Skin epidermis (tissue), 12 donors: Measurements from ENCODE around the gene GOLGA8H.
"Not testable (repeated sequence)": the region's sequence is repeated elsewhere in the genome, so short reads cannot be mapped to it uniquely, and the experiment has no call there.

ENCODE experiments used
- H3K27ac ChIP-seq, 21 experiments: fragments of 200-600 bp; sonication (generic) in 11 of 21; one replicate each; pipeline ENCODE4 v1.5.0; 2020; ENCODE audit warnings: mild to moderate bottlenecking in 3 of 21, inconsistent platforms in 2 of 21, moderate library complexity in 2 of 21
- H3K4me3 ChIP-seq, 7 experiments: fragments of 200-600 bp; sonication (generic) in 2 of 7; one replicate each; pipeline ENCODE4 v1.5.0; 2020; ENCODE audit warnings: inconsistent platforms in 2 of 7, mild to moderate bottlenecking in 2 of 7, moderate library complexity in 1 of 7

Gene GOLGA8H, protein sequence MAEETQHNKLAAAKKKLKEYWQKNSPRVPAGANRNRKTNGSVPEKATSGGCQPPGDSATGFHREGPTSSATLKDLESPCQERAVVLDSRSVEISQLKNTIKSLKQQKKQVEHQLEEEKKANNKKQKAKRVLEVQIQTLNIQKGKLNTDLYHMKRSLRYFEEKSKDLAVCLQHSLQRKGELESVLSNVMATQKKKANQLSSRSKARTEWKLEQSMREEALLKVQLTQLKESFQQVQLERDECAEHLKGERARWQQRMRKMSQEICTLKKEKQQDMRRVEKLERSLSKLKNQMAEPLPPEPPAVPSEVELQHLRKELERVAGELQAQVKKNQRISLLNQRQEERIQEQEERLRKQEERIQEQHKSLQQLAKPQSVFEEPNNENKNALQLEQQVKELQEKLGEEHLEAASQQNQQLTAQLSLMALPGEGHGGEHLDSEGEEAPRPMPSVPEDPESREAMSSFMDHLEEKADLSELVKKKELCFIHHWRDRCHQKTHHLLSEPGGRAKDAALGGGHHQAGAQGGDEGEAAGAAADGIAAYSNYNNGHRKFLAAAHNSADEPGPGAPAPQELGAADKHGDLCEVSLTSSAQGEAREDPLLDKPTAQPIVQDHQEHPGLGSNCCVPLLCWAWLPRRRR

DNA sequence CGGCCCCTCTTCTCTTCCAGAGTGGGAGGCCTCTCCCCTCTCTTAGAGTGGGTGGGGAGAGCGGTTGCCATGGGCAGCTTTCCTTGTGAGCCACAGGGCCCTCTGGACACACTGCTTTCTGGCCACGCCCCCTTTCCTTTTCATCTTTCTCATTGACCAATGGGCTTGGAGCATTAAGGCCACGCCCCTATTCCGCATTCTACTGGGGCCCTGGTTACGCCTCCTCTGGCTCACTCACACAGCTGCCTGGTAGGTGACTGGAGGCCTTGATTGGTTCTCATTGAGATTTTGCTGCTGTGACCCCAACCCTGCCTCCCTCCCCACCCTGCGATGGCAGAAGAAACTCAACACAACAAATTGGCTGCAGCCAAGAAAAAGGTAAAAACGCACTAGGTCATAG, at the start of gene GOLGA8H:
Gene GOLGA8H (plus strand): TSS at position 233 of the 400 bp plus-strand sequence. CDS start 98 bp downstream, at position 331.
- H3K27ac ChIP-seq, H3K4me3 ChIP-seq: not testable (repeated sequence)

DNA sequence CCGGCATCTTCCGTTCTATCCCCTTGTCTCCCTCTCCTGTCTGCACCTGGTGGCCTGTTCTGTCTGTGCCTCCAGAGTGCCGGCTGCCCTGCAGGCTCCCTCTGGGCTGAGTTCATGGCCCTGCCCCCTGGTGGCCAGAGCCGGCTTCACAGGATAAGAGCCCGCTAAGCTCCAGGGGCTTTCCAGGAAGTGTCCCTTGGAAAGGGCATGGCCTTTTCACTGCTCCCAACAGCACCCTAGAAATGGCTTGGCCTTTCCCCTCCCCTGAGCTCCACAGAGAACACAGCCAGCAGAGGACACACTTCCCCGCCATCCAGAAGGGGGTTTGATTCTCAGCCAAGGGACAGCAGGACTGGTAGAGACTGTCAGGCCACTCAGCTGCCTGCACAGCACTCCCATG, 36.9 kb upstream of the GOLGA8H start:
- not testable (repeated sequence) for H3K4me3 ChIP-seq, H3K27ac ChIP-seq

DNA sequence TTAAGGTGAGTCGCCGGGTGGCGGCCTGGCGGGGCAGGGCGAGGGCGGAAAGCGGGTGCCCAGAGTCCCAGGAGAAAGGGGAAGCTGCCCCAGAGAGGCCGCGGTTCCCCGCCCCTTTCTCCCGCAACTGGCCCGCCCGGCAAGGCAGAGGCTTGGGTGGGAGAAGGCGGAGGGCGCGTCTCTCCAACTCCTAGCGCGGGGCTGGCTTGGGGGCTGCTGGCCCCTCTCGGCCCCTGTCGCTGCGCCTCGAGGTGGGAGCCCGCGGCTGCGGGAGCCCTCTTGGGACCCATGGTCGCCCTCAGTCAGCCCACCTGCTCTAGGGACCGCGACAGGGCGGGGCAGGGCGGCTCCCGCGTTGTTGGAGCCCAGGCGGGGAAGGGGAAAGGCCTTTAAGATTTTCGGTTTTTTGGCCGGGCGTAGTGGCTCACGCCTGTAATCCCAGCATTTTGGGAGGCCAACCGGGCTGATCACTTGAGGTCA, 30.8 kb upstream of the GOLGA8H start:
- H3K27ac ChIP-seq, result not testable (repeated sequence)
- H3K4me3 ChIP-seq, result peak overlapping the region in 3 of 7 experiments; percentile 15 to 24 (median 19)

DNA sequence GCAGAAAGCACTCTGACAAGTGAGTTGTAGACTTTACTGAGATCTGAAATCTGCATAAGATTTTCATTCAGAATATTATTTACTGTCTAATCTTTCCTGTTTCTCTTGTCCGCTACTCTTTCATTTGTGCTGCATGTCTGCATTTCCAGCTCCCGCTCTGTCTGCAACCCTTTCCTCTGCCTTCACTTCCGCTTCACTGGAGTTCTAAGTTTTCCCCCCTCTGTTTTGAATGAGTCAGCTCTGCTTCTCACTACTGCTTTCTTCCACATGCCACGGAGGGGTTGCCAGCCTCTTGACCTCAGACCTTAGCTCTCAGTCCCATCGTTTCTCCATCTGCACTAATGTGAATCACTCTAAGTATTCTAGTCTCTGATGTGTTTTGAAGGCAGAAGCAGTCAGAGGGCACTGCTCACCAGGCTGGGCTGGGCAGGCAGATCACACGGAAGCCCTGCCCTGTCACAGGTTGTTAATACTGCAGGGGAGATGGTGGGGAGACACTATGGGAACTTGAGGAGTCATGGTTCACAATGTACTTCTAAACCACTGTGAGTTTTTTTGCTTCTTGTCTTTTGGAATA, 24.3 kb upstream of the GOLGA8H start:
- H3K27ac ChIP-seq, H3K4me3 ChIP-seq: not testable (repeated sequence)

DNA sequence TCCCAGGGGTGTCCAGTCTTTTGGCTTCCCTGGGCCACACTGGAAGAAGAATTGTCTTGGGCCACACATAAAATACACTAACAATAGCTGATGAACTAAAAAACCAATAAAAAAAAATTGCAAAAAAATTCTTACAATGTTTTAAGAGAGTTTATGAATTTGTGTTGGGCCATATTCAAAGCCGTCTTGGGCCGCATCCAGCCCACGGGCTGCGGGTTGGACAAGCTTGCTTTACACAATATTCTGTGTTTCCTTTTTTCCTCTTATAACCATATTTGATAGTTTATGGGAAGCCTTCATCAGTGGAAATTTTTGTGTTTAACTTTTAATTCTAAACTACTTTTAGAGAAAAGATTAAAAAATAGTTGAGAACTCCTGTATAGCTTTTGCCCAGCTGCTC, 23.1 kb upstream of the GOLGA8H start:
- H3K4me3 ChIP-seq, H3K27ac ChIP-seq: not testable (repeated sequence)

DNA sequence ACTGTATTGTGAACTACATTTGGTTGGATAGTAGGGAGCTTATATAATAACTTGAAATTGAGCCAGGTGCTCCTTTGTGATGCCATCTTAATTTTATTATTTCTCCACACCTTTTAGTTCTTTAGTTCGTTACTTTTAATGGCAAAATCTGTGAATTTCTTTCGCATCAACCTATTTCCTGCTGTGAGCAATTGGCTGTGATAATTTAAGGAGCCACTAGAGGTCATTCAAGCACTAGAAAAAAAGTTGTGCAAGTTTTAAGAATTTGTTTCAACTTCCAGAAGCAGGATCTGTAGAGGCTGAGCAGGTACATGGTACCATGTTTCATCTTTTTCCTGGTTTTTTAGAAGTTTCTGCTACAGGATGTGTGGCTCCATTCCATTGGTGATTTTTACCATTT, 4.9 kb upstream of the GOLGA8H start:
- H3K4me3 ChIP-seq, H3K27ac ChIP-seq: not testable (repeated sequence)

DNA sequence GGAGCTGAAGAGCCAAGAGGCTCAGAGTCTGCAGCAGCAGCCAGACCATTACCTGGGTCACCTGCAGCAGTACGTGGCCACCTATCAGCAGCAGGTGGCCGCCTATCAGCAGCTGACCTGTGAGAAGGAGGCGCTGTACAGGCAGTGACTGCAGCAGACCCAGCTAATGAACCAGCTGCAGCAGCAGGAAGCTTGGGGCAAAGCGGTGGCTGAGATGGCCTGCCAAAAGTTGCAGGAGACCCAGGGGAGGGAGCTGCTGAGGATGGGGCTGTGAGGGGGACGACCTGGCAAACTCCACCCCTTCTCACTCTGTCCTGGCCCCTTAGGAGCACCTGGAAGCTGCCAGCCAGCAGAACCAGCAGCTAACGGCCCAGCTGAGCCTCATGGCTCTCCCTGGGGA, 8.4 kb downstream of the GOLGA8H start:
- H3K27ac ChIP-seq, H3K4me3 ChIP-seq: not testable (repeated sequence)

DNA sequence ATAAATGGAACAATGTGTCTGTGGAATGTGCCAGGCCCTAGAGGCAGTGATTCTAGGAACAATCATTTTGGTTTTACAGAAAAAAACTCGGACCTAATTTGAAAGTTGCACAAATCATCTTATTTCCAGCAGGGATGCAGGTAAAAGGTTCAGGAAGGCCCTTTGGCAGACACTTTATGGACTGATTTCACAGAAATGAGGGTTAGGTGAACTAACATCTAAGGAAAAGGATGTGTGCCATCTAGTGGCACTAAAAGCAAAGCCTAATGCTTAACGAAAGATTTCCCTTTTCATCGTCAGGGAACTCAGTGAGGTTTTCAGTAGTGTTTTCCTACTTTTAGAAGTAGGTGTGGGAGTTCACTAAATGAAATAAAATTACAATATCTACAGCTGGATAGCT, 17.5 kb downstream of the GOLGA8H start:
- H3K4me3 ChIP-seq, H3K27ac ChIP-seq: not testable (repeated sequence)

DNA sequence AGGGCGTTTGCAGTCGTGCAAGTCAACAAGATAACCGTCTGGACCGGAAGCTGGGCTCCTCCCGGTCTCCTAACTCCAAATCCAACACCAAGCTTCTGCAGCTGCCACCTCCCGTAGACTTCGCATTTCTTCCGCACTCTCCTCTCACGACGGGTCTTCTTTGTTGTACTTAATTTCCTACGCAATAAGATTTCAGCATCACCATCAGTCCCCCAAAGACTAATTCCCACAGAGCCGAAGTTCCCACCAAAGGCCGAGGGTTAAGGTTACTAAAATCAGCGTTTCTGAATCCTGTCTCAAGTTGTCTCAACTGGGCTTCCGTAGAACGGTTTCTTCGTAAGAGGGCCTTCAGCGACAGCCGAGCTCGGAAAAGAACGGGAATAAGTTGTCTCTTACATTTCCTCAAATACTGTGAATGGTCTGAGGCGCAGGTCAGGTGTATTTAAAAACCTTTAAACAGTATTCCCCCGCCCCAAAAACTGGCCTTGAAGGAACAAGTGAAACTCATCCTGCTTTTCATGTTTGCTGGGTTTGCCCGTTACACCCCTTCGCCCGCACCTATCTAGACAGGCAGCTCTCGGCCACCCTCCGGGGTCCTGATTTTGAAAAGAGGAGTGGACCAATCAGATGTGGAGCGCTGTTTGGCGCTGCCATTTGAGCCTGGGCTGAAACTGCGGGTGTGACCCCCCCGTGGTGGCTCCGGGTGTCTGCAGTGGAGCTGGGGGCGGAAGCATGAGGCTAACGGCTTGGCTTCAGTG, 21.8 kb downstream of the GOLGA8H start, which contains the start of gene ARHGAP11B:
Gene ARHGAP11B (plus strand): TSS at position 693 of the 758 bp plus-strand sequence.
- H3K27ac ChIP-seq, result peak within 1 kb of the TSS; percentile 53 to 97 (median 88)
- peak within 1 kb of the TSS; percentile 60 to 69 (median 66) for H3K4me3 ChIP-seq

DNA sequence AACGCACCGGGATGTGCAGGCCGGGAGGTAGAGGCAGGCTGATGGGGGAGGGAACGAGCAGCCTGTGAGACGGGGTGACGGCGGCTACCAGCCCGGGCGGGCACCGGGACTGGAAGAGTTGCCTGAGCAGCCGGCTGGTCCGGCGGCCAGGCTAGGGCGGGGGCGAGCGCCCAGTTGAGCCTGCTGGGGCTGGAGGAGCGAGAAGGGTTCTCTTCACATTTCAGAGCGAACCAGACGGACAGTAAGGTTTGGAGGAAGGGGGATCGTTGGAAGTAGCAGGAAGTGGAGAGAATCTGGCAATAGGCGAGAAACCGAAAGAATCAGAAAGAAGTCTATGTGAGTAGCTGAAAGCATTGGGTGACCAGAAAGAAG, 22.4 kb downstream of the GOLGA8H start:
- Histone ChIP-seq H3K4me3 (peak overlapping the region; percentile 60 to 69 (median 66)), H3K27ac (peak overlapping the region in 17 of 21 experiments; percentile 57 to 97 (median 88))

DNA sequence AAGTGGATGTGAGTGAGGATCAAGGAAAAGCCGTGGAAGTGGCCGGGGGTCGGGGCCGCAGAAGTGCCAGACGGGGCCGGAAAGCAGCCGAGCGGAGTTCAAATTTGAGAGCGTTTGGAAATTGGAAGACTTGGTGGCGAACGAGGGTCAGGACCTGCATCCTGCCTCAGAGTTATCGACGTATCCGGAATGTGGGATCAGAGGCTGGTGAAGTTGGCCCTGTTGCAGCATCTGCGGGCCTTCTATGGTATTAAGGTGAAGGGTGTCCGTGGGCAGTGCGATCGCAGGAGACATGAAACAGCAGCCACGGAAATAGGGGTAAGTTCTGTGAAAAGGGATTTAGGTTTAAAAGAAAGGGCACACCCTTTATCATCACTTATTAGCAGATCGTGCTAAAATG, 22.8 kb downstream of the GOLGA8H start:
- H3K4me3 ChIP-seq, result peak overlapping the region; percentile 60 to 69 (median 66)
- H3K27ac ChIP-seq, result peak overlapping the region in 12 of 21 experiments; percentile 31 to 97 (median 88)

DNA sequence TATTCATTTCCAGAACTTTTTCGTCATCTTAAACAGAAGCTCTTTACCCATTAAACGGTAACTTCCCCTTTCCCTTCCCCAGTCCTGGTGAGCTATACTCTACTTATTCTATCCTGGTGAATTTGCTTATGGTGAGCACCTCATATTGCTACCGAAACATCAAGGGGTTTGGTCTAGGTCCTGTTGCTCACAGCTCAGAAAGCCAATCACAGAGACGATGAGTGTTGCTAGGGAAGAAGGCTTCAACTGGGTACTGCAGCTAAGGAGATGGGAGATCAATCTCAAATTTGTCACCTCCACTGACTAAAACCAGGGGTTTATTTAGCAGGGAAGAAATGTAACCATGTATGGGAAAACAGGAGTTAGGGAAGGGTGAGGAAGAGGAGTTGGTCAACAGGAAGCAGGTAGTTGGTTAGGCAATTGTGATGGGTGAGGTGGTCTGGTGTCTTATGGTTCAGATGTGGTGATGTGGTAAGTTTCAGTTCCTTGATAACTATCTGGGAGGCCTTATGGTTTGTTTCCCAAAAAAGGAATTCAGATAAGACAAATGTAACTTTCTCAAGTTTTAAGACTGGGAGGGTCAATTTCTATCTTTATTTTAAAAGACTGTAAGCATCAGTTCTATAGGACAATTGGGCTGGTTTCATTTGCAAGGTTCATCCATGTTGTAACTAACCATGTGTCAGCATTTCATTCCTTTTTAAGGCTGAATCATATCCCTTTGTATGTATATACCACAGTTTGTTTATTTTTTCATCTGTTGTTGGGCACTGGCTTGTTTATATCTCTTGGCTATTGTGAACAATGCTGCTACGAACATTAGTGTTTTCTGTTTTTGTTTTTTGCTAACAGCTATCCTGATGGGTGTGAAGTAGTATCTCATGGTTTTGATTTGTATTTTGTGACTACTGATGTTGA, 46.4 kb downstream of the GOLGA8H start:
- no peak overlapping the region for H3K4me3 ChIP-seq
- H3K27ac ChIP-seq, result peak overlapping the region in 1 of 21 experiments; percentile 19

DNA sequence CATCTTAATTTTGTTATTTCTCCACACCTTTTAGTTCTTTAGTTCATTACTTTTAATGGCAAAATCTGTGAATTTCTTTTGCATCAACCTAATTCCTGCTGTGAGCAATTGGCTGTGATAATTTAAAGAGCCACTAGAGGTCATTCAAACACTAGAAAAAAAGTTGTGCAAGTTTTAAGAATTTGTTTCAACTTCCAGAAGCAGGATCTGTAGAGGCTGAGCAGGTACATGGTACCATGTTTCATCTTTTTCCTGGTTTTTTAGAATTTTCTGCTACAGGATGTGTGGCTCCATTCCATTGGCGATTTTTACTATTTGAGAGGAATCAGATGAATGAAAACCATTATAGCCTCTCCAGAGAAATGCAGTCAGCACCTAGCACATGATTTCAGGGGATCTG, 57.3 kb downstream of the GOLGA8H start:
- H3K4me3 ChIP-seq, H3K27ac ChIP-seq: not testable (repeated sequence)
